Parathyroid adenoma (tissue), 2 donors: Measurements from ENCODE around the gene CHMP6.

ENCODE experiments used
- H2AFZ ChIP-seq: fragments of 300-600 bp; sonication (generic); one replicate; pipeline ENCODE4 v1.7.0; 2017; ENCODE audit warnings: antibody characterized with exemption, mild to moderate bottlenecking
- H3K27ac ChIP-seq: fragments of 300-600 bp; sonication (generic); one replicate; pipeline ENCODE4 v1.7.0; 2017
- H3K27me3 ChIP-seq: fragments of 300-600 bp; sonication (generic); one replicate; pipeline ENCODE4 v1.7.0; 2017; ENCODE audit warnings: low read length; ENCODE audit not compliant: control insufficient read depth, insufficient read depth
- H3K36me3 ChIP-seq: fragments of 300-600 bp; sonication (generic); one replicate; pipeline ENCODE4 v1.7.0; 2017; ENCODE audit warnings: low read length; ENCODE audit not compliant: control insufficient read depth, insufficient read depth
- H3K4me1 ChIP-seq: fragments of 300-600 bp; sonication (generic); one replicate; pipeline ENCODE4 v1.7.0; 2017; ENCODE audit warnings: control low read depth
- H3K4me2 ChIP-seq: fragments of 300-600 bp; sonication (generic); one replicate; pipeline ENCODE4 v1.7.0; 2017; ENCODE audit warnings: low read length
- H3K4me3 ChIP-seq: fragments of 300-600 bp; sonication (generic); one replicate; pipeline ENCODE4 v1.7.0; 2017; ENCODE audit warnings: low read depth, low read length
- H3K79me2 ChIP-seq: fragments of 300-600 bp; sonication (generic); one replicate; pipeline ENCODE4 v1.7.0; 2017; ENCODE audit warnings: control low read depth
- H3K9ac ChIP-seq: fragments of 300-600 bp; sonication (generic); one replicate; pipeline ENCODE4 v1.7.0; 2017; ENCODE audit warnings: mild to moderate bottlenecking
- H3K9me3 ChIP-seq: fragments of 300-600 bp; sonication (generic); one replicate; pipeline ENCODE4 v1.7.0; 2017; ENCODE audit warnings: low read length; ENCODE audit not compliant: control insufficient read depth
- CTCF ChIP-seq: fragments of 300-600 bp; sonication (generic); IDR thresholded peaks from one replicate; pipeline ENCODE4 v1.7.0; 2017; ENCODE audit warnings: antibody characterized with exemption, mild to moderate bottlenecking
- donor health status: primary hyperparathyroidism.

Gene CHMP6

DNA sequence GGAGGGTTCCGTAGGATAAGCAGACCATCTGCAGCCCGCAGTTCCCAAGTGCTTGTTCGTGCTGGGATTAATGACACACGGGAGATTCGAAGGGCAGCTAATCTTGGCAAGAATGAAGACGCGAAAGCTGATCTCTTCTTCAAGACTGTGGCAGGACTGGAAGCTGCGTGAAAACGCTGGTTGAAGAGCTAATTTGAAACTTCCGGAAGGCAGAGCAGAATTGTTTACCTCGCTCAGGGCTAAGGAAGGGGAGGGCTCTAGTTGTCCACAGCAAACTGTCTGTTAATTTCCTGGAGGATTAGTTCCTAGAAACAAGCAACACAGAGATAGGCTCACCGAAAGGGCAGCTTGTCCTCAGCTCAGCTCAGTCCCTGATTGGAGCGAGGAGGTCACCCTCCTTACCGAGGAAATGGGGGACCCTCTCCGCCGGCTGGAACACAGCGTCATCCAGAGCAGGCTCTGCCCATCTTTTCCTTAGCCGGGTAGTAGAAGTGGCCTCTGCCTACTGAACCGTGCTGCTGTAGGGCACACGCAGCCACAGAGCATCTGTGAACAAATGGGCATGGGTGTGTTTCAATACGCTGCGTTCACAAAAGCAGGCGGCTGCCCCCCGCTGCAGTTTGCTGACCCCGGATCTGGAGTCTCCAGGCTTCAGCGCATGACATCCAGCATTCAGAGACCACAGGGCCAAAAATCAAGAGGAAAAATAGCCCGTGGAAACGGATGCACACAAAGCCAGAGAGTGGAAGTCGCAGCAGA lies 26.6 kb downstream of the CHMP6 start:
- H3K36me3 ChIP-seq = no peaks in the 10 kb centered on the region
- H3K4me1 ChIP-seq = peaks cover 3% of the 10 kb centered on the region
- H3K27me3 ChIP-seq = no peaks in the 10 kb centered on the region
- H3K9ac ChIP-seq = no peak overlapping the region
- H3K79me2 ChIP-seq = no peaks in the 10 kb centered on the region
- H3K4me3 ChIP-seq = peak overlapping the region; percentile 50
- no peak for TF ChIP-seq CTCF
- no peaks in the 10 kb centered on the region for H3K9me3 ChIP-seq
- peak overlapping the region; percentile 68 for H2AFZ ChIP-seq
- peak overlapping the region; percentile 77 for H3K4me2 ChIP-seq
- H3K27ac ChIP-seq = peak overlapping the region; percentile 70

GRCh38 chr17:81019563-81020442 lies 28.2 kb downstream of the CHMP6 start:
- Histone ChIP-seq H3K9me3 (no peaks in the 10 kb centered on the region), H3K27ac (no peak overlapping the region), H3K4me1 (peaks cover 3% of the 10 kb centered on the region), H3K36me3 (no peaks in the 10 kb centered on the region), H3K79me2 (no peaks in the 10 kb centered on the region), H2AFZ (no peak overlapping the region), H3K4me2 (no peak overlapping the region), H3K27me3 (no peaks in the 10 kb centered on the region), H3K9ac (no peak overlapping the region), H3K4me3 (no peak overlapping the region)
- TF ChIP-seq CTCF = no peak

GRCh38 chr17:81020443-81020766 lies 28.8 kb downstream of the CHMP6 start:
- Histone ChIP-seq H3K4me3 (no peak overlapping the region), H3K36me3 (no peaks in the 10 kb centered on the region), H3K79me2 (no peaks in the 10 kb centered on the region), H2AFZ (no peak overlapping the region), H3K4me1 (peaks cover 3% of the 10 kb centered on the region), H3K9ac (no peak overlapping the region), H3K9me3 (no peaks in the 10 kb centered on the region), H3K27ac (no peak overlapping the region), H3K27me3 (no peaks in the 10 kb centered on the region), H3K4me2 (no peak overlapping the region)
- TF ChIP-seq CTCF = no peak

GRCh38 chr17:81020767-81021497 lies 29.3 kb downstream of the CHMP6 start:
- no peak for TF ChIP-seq CTCF
- H2AFZ ChIP-seq = no peak overlapping the region
- H3K36me3 ChIP-seq = no peaks in the 10 kb centered on the region
- H3K4me1 ChIP-seq = peaks cover 3% of the 10 kb centered on the region
- H3K9ac ChIP-seq = no peak overlapping the region
- H3K9me3 ChIP-seq = no peaks in the 10 kb centered on the region
- no peak overlapping the region for H3K27ac ChIP-seq
- H3K4me2 ChIP-seq = no peak overlapping the region
- H3K4me3 ChIP-seq = no peak overlapping the region
- H3K27me3 ChIP-seq = no peaks in the 10 kb centered on the region
- H3K79me2 ChIP-seq = no peaks in the 10 kb centered on the region
